AG04450 (cell line): ENCODE results near the gene SCART1. TPM values are rescaled to one million over a fixed set of nuclear protein-coding genes. Genes with fewer than 3 reads are reported as not detected.

ENCODE experiments used
- CTCF ChIA-PET: fragments of 300-600, 350-600 bp; formaldehyde crosslinking; extraction: SDS; loops from one replicate; lab custom pipeline; 2022; ENCODE audit warnings: antibody characterized with exemption, inconsistent platforms; lab: Charles Lee
- POLR2A ChIA-PET: fragments of 350-600 bp; formaldehyde crosslinking; extraction: SDS; loops from one replicate; lab custom pipeline; 2021; ENCODE audit warnings: antibody characterized with exemption, inconsistent platforms; lab: Yijun Ruan, JAX
- DNase-seq: peaks from one replicate; pipeline ENCODE4 v3.0.0-alpha.2; 2011; ENCODE audit warnings: low read depth, low spot score
- H3K27ac ChIP-seq: one replicate; pipeline ENCODE4 v1.5.1; 2012; ENCODE audit warnings: low read depth, low read length, control low read depth
- H3K27me3 ChIP-seq: one replicate; pipeline ENCODE4 v1.6.0; 2012; ENCODE audit warnings: low read length; ENCODE audit not compliant: control insufficient read depth, insufficient read depth
- H3K4me3 ChIP-seq: 2 replicates; pipeline ENCODE4 v1.5.1; 2011; ENCODE audit warnings: mild to moderate bottlenecking, low read depth, low read length, control low read depth
- H3K9me3 ChIP-seq: 2 replicates; pipeline ENCODE4 v1.5.1; 2012; ENCODE audit warnings: low read length; ENCODE audit not compliant: control insufficient read depth, insufficient read depth
- polyA plus RNA-seq: library from polyadenylated mRNA; depleted of rRNA; stranded (reverse); fragments of >200 nt; gene quantifications from 2 replicates; pipeline ENCODE4 v1.2.3, GENCODE V29; 2011
- TF ChIP-seq, protein P1 (sequence below): IDR thresholded peaks from 2 replicates; pipeline ENCODE4 v1.5.1; 2011; ENCODE audit warnings: low read depth, low read length, control low read depth, inconsistent platforms

The SCART1 gene
- polyA plus RNA-seq, 1 experiment: 0.67 TPM

DNA sequence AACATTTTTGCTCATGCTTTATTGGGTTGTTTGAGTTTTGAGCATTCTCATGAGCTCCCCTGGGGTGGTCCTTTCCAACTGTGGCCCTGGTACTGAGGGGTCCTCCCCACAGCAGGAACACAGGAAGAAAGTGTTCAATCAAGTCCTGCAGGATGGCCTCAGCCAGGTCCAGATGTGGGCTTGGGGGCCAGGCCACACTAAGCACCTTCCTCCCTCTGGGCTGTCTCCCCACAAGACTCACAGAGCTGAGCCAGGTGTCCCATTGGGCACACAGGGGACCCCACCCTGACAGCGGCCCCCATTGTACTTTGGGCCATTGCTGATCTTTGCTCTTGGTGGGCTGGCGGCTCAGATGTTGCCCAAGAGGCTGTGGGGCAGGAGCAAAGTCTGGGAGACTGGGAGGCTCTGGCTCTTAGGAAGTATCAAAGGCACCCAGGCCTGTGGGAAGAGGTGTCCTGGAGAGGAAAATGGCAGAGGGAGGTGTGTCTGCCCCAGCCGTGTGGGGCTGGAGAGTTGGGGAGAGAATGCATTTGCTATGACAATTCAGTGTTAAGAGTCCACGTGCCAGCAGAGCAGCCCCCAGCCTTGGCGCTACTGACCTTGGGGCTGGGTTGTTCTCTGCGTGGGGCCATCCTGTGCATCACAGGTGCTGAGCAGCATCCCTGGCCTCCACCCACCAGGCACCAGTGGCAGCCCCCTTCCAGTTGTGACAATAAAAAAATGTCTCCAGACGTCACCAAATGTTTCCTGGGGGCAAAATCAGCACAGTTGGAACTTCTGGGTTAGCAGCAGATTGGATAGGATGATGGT is 17.8 kb downstream of the SCART1 start:
- Histone ChIP-seq H3K4me3 (no peak overlapping the region), H3K27me3 (no peaks in the 10 kb centered on the region), H3K9me3 (no peaks in the 10 kb centered on the region), H3K27ac (no peak overlapping the region)
- no peak for DNase-seq
- TF ChIP-seq, protein P1, sequence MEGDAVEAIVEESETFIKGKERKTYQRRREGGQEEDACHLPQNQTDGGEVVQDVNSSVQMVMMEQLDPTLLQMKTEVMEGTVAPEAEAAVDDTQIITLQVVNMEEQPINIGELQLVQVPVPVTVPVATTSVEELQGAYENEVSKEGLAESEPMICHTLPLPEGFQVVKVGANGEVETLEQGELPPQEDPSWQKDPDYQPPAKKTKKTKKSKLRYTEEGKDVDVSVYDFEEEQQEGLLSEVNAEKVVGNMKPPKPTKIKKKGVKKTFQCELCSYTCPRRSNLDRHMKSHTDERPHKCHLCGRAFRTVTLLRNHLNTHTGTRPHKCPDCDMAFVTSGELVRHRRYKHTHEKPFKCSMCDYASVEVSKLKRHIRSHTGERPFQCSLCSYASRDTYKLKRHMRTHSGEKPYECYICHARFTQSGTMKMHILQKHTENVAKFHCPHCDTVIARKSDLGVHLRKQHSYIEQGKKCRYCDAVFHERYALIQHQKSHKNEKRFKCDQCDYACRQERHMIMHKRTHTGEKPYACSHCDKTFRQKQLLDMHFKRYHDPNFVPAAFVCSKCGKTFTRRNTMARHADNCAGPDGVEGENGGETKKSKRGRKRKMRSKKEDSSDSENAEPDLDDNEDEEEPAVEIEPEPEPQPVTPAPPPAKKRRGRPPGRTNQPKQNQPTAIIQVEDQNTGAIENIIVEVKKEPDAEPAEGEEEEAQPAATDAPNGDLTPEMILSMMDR: no peak
- CTCF ChIA-PET: no interaction called here
- POLR2A ChIA-PET: no interaction called here

- TF ChIP-seq, protein P1: no peak
- no peaks in the 10 kb centered on the region for H3K9me3 ChIP-seq
- H3K27ac ChIP-seq: no peak overlapping the region
- CTCF ChIA-PET: no interaction called here
- H3K4me3 ChIP-seq: no peak overlapping the region
- H3K27me3 ChIP-seq: no peaks in the 10 kb centered on the region
- POLR2A ChIA-PET: no interaction called here
- no peak for DNase-seq
Measured at GRCh38 chr10:133473270-133473669, 19.5 kb downstream of the SCART1 start.

- Histone ChIP-seq H3K4me3 (no peak overlapping the region), H3K27me3 (no peaks in the 10 kb centered on the region), H3K27ac (no peak overlapping the region), H3K9me3 (no peaks in the 10 kb centered on the region)
- CTCF ChIA-PET: no interaction called here
- DNase-seq: no peak
- TF ChIP-seq, protein P1: no peak
- POLR2A ChIA-PET: no interaction called here
Measured at GRCh38 chr10:133474027-133474426, 20.3 kb downstream of the SCART1 start.

GRCh38 chr10:133474665-133475424 is 21.1 kb downstream of the SCART1 start:
- Histone ChIP-seq H3K9me3 (no peaks in the 10 kb centered on the region), H3K27me3 (no peaks in the 10 kb centered on the region), H3K27ac (no peak overlapping the region), H3K4me3 (no peak overlapping the region)
- CTCF ChIA-PET: no interaction called here
- POLR2A ChIA-PET: no interaction called here
- no peak for DNase-seq
- TF ChIP-seq, protein P1: no peak

DNA sequence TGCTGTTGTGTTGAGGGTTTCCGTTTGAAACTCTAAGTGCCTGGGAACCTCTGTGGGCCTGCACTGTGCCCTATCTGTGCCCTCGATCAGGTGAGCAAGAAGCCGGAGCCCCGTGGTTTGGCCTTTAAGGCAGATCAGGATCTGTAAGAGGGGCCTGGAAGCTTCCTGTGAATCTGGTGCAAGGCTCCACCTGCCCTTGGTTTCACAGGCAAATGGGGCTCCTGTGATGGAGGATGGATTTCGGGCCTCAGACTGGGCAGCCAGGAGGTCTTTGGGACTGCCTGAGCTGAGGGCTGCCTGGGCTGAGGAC is 21.6 kb downstream of the SCART1 start:
- CTCF ChIA-PET: no interaction called here
- TF ChIP-seq, protein P1: no peak
- POLR2A ChIA-PET: no interaction called here
- no peak for DNase-seq
- no peak overlapping the region for H3K4me3 ChIP-seq
- H3K9me3 ChIP-seq: no peaks in the 10 kb centered on the region
- H3K27me3 ChIP-seq: no peaks in the 10 kb centered on the region
- H3K27ac ChIP-seq: no peak overlapping the region
